Right atrium auricular region (tissue), 2 donors: ENCODE data around the gene C1GALT1C1L. TPM values are rescaled to one million over a fixed set of nuclear protein-coding genes. Genes with fewer than 3 reads are reported as not detected.

ENCODE experiments used
- DNase-seq: peaks from one replicate; pipeline ENCODE4 v3.0.0-alpha.2; 2019; ENCODE audit warnings: low spot score
- H3K27ac ChIP-seq, 2 donors: fragments of 200-600 bp; sonication (generic); 1 replicate in 1 of 2; 2 replicates in 1 of 2; pipeline ENCODE4 v1.5.1; 2016 to 2019
- H3K27me3 ChIP-seq, 2 donors: fragments of 200-600 bp; sonication (generic); one replicate each; pipeline versions ENCODE4 v1.5.1 to v1.6.0; 2017 to 2019
- H3K36me3 ChIP-seq: fragments of 200-600 bp; sonication (generic); one replicate; pipeline ENCODE4 v1.5.1; 2016
- H3K4me1 ChIP-seq, 2 donors: fragments of 200-600 bp; sonication (generic); one replicate each; pipeline versions ENCODE4 v1.5.1 to v1.6.0; 2017 to 2019
- H3K4me3 ChIP-seq, 2 donors: fragments of 200-600 bp; sonication (generic); 1 replicate in 1 of 2; 2 replicates in 1 of 2; pipeline ENCODE4 v1.5.1; 2017 to 2019; ENCODE audit warnings: mild to moderate bottlenecking in 1 of 2, moderate library complexity in 1 of 2
- H3K9me3 ChIP-seq, 2 donors: fragments of 200-600 bp; sonication (generic); one replicate each; pipeline ENCODE4 v1.5.1; 2019
- CTCF ChIP-seq, 2 donors: fragments of 200-600 bp; sonication (generic); IDR thresholded peaks; one replicate each; pipeline ENCODE4 v1.5.1; 2019; ENCODE audit warnings: antibody characterized with exemption in 2 of 2
- total RNA-seq, 2 donors: library from RNA; depleted of rRNA; stranded (reverse); fragments of >200 nt; gene quantifications; one replicate each; pipeline ENCODE4 v1.1.0, GENCODE V29; 2016

Gene C1GALT1C1L
- total RNA-seq, 2 donors from 2014 or later, result 0.98 to 2.1 TPM

GRCh38 chr2:43631618-43632317 lies 44.5 kb downstream of the C1GALT1C1L start:
- Histone ChIP-seq H3K4me1 (peaks cover 0 to 3% of the 10 kb centered on the region in 2 donors), H3K27ac (no peak overlapping the region), H3K9me3 (no peaks in the 10 kb centered on the region), H3K4me3 (no peak overlapping the region), H3K36me3 (no peaks in the 10 kb centered on the region), H3K27me3 (no peaks in the 10 kb centered on the region)
- TF ChIP-seq CTCF (IDR thresholded peaks at IDR 0.05), result no peak
- no peak for DNase-seq

Other genes with a start within 250 kb of the C1GALT1C1L start
- gene THADA, start 80.4 kb downstream of the C1GALT1C1L start, total RNA-seq, result 10 to 100 TPM; 14.5 to 16.1 TPM
- 1 to 10 TPM; 4.7 to 4.8 TPM for gene PLEKHH2, start 39.2 kb downstream of the C1GALT1C1L start, total RNA-seq
- 10 to 100 TPM; 10.9 to 16.4 TPM for gene DYNC2LI1, start 97.6 kb upstream of the C1GALT1C1L start, total RNA-seq
- gene ABCG5, start 162.4 kb upstream of the C1GALT1C1L start, total RNA-seq, result not detected
- not detected for gene ABCG8, start 162.5 kb upstream of the C1GALT1C1L start, total RNA-seq